Measurements from ENCODE around the gene TNIP1.

The TNIP1 gene

DNA sequence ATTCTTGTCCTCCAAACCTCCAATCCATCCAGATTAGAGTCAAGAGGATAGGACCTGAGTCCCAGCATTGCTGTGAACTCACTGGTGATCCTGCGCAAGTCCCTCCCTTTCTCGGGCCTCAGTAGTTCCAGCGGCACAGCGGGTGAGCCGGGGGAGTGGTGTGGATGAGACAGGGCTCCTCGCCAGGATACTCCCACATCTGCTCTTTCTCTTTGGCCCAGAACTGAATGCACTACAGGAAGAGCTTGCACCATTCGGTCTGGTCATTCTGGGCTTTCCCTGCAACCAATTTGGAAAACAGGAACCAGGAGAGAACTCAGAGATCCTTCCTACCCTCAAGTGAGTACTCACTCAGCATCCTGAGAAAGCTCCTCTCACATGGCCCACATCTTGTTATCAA is 54.2 kb downstream of the TNIP1 start:
- peaks cover 5% of the 10 kb centered on the region; the same call in 1 of the 2 replicates for H3K36me3 ChIP-seq (ENCODE audit: insufficient read depth, low read length)
- no peaks in the 10 kb centered on the region for H3K9me3 ChIP-seq (ENCODE audit: control insufficient read depth, insufficient read depth, low read length)
- H3K9ac ChIP-seq (ENCODE audit: low read depth, low read length): no peak overlapping the region
- no peaks in the 10 kb centered on the region for H3K4me1 ChIP-seq (ENCODE audit: insufficient read depth, low read length)

DNA sequence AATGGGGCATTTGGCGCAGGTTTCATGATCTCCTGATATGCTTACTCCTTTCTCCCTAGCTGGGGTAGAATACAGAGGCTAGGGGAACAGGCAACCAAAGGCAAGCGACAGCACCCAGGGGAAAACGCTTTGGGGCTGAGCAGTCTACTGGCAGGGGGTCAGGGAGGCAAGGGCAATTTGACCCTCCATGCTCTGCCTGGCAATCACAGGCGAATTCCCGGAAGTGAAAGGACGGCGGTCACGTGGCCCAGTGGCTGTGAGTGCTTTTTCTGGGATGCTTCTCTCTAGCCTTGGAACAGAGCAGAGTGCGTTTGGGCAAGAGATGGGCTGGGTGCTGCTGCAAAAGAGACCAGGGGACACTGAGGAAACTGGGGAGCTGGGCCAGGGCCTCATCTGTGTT is 54.7 kb downstream of the TNIP1 start:
- Histone ChIP-seq H3K36me3 (ENCODE audit: insufficient read depth, low read length) (peaks cover 5% of the 10 kb centered on the region; the same call in 1 of the 2 replicates), H3K9me3 (ENCODE audit: control insufficient read depth, insufficient read depth, low read length) (no peaks in the 10 kb centered on the region), H3K4me1 (ENCODE audit: insufficient read depth, low read length) (no peaks in the 10 kb centered on the region), H3K9ac (ENCODE audit: low read depth, low read length) (no peak overlapping the region)

DNA sequence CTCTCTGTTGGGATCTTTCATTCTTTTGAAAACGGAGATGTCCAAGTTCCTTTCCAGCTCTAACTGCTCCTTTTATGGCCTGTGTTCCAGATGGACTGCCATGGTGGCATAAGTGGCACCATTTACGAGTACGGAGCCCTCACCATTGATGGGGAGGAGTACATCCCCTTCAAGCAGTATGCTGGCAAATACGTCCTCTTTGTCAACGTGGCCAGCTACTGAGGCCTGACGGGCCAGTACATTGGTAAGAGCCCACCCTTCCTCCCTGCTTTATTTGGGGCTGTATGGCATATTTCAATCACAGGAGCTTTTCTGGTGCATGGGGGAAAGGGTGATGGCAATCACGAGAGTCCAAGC is 55.6 kb downstream of the TNIP1 start:
- no peaks in the 10 kb centered on the region for H3K9me3 ChIP-seq (ENCODE audit: control insufficient read depth, insufficient read depth, low read length)
- no peaks in the 10 kb centered on the region for H3K4me1 ChIP-seq (ENCODE audit: insufficient read depth, low read length)
- peaks cover 5% of the 10 kb centered on the region; the same call in 1 of the 2 replicates for H3K36me3 ChIP-seq (ENCODE audit: insufficient read depth, low read length)
- H3K9ac ChIP-seq (ENCODE audit: low read depth, low read length): no peak overlapping the region

GRCh38 chr5:151024440-151025249 is 56.2 kb downstream of the TNIP1 start:
- Histone ChIP-seq H3K36me3 (ENCODE audit: insufficient read depth, low read length) (peaks cover 3% of the 10 kb centered on the region; the same call in 1 of the 2 replicates), H3K9me3 (ENCODE audit: control insufficient read depth, insufficient read depth, low read length) (no peaks in the 10 kb centered on the region), H3K9ac (ENCODE audit: low read depth, low read length) (no peak overlapping the region), H3K4me1 (ENCODE audit: insufficient read depth, low read length) (no peaks in the 10 kb centered on the region)

- Histone ChIP-seq H3K36me3 (ENCODE audit: insufficient read depth, low read length) (peaks cover 3% of the 10 kb centered on the region; the same call in 1 of the 2 replicates), H3K9ac (ENCODE audit: low read depth, low read length) (no peak overlapping the region), H3K9me3 (ENCODE audit: control insufficient read depth, insufficient read depth, low read length) (no peaks in the 10 kb centered on the region), H3K4me1 (ENCODE audit: insufficient read depth, low read length) (no peaks in the 10 kb centered on the region)
Measured at GRCh38 chr5:151023651-151024050, 57.2 kb downstream of the TNIP1 start.

- Histone ChIP-seq H3K9me3 (ENCODE audit: control insufficient read depth, insufficient read depth, low read length) (no peaks in the 10 kb centered on the region), H3K4me1 (ENCODE audit: insufficient read depth, low read length) (no peaks in the 10 kb centered on the region), H3K9ac (ENCODE audit: low read depth, low read length) (no peak overlapping the region), H3K36me3 (ENCODE audit: insufficient read depth, low read length) (peaks cover 3% of the 10 kb centered on the region; the same call in 1 of the 2 replicates)
Measured at GRCh38 chr5:151023047-151023615, 57.7 kb downstream of the TNIP1 start.

GRCh38 chr5:151022511-151023018 is 58.3 kb downstream of the TNIP1 start:
- Histone ChIP-seq H3K9ac (ENCODE audit: low read depth, low read length) (no peak overlapping the region), H3K36me3 (ENCODE audit: insufficient read depth, low read length) (peaks cover 3% of the 10 kb centered on the region; the same call in 1 of the 2 replicates), H3K9me3 (ENCODE audit: control insufficient read depth, insufficient read depth, low read length) (no peaks in the 10 kb centered on the region), H3K4me1 (ENCODE audit: insufficient read depth, low read length) (no peaks in the 10 kb centered on the region)

- no peak overlapping the region; the same call in 1 of the 2 replicates for H3K9ac ChIP-seq (ENCODE audit: low read depth, low read length)
- no peaks in the 10 kb centered on the region for H3K4me1 ChIP-seq (ENCODE audit: insufficient read depth, low read length)
- peaks cover 3% of the 10 kb centered on the region; the same call in 1 of the 2 replicates for H3K36me3 ChIP-seq (ENCODE audit: insufficient read depth, low read length)
- no peaks in the 10 kb centered on the region for H3K9me3 ChIP-seq (ENCODE audit: control insufficient read depth, insufficient read depth, low read length)
Measured at GRCh38 chr5:151021746-151022145, 59.1 kb downstream of the TNIP1 start.

DNA sequence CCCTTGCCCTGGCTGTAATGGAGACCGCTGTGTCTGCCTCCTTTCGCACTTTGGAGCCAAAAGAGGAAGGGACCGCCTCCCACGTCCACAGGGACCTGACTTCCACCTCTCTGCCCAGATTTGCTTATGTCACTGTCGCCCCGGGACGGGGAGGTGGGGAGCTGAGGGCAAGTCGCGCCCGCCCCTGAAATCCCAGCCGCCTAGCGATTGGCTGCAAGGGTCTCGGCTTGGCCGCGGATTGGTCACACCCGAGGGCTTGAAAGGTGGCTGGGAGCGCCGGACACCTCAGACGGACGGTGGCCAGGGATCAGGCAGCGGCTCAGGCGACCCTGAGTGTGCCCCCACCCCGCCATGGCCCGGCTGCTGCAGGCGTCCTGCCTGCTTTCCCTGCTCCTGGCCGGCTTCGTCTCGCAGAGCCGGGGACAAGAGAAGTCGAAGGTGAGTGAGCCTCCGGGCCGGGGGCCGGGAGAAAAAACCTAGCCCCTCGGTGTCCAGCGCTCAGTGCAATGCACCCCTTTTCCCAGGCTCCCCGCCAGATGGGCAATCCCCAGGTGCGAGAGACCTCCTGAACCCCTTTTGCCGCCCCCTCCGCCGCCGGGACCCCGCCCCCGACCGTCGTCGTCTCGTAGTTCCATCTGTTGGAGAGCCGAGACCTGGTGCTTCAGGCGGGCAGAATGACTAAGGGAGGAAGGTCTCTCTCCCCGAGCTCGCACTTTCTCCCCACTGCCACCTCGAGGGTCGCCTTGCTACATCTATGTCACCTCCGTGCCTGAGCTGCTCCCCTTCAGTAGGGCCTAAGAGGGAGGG is 60.3 kb downstream of the TNIP1 start, which contains the start of gene GPX3:
Gene GPX3, plus strand, starts transcription at position 288 of the 807 bp plus-strand sequence. Its CDS starts 64 bp downstream, at position 352.
- Histone ChIP-seq H3K9ac (ENCODE audit: low read depth, low read length) (peak within 1 kb of the TSS; percentile 72), H3K9me3 (ENCODE audit: control insufficient read depth, insufficient read depth, low read length) (no peaks in the 10 kb centered on the region), H3K4me1 (ENCODE audit: insufficient read depth, low read length) (no peaks in the 10 kb centered on the region), H3K36me3 (ENCODE audit: insufficient read depth, low read length) (peaks cover 3% of the 10 kb centered on the region; the same call in 1 of the 2 replicates)

GRCh38 chr5:151019331-151019730 is 61.5 kb downstream of the TNIP1 start:
- Histone ChIP-seq H3K36me3 (ENCODE audit: insufficient read depth, low read length) (peaks cover 3% of the 10 kb centered on the region; the same call in 1 of the 2 replicates), H3K4me1 (ENCODE audit: insufficient read depth, low read length) (no peaks in the 10 kb centered on the region), H3K9me3 (ENCODE audit: control insufficient read depth, insufficient read depth, low read length) (no peaks in the 10 kb centered on the region), H3K9ac (ENCODE audit: low read depth, low read length) (no peak overlapping the region)

DNA sequence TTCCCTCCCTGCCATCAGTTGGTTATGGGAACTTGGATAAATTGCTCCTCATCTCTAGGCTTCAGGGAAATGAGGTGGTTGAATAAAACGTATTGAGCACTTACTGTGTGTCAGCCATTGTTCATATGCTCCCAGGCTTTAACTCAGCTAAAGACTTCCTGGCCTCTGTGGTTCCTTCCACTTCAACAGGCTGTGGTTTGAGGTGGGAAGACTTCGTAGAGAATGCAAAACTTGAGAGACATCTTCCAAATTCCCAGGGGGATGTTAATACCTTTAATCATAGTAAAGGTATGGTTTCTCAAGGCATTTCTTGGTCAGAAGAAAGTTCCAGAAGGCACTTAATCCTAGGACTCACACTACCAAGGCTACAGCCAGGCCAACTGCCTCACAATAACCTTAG is 62.0 kb downstream of the TNIP1 start:
- Histone ChIP-seq H3K36me3 (ENCODE audit: insufficient read depth, low read length) (peaks cover under 1% of the 10 kb centered on the region; the same call in 1 of the 2 replicates), H3K4me1 (ENCODE audit: insufficient read depth, low read length) (no peaks in the 10 kb centered on the region), H3K9me3 (ENCODE audit: control insufficient read depth, insufficient read depth, low read length) (no peaks in the 10 kb centered on the region), H3K9ac (ENCODE audit: low read depth, low read length) (no peak overlapping the region)

DNA sequence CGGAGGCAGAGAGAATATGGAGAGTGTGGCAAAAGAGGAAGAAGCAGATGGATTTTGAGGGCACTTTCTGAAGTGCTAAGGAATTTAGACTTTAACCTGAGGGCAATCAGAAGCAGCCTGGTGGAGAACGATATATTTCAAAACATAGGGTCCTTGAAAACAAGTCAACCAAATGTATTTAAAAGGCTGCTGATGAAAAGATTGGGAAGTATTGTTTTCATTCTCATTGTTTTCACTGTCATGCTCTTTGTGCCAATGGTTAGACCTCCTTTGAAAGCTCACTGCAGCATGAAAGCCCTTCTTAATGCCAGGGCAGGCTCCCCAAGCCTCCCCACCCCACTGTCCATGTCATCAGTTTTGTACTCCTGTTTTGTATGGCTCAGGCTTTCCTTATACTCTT is 62.9 kb downstream of the TNIP1 start:
- H3K9ac ChIP-seq (ENCODE audit: low read depth, low read length): no peak overlapping the region
- H3K4me1 ChIP-seq (ENCODE audit: insufficient read depth, low read length): no peaks in the 10 kb centered on the region
- no peaks in the 10 kb centered on the region for H3K36me3 ChIP-seq (ENCODE audit: insufficient read depth, low read length)
- H3K9me3 ChIP-seq (ENCODE audit: control insufficient read depth, insufficient read depth, low read length): no peaks in the 10 kb centered on the region

DNA sequence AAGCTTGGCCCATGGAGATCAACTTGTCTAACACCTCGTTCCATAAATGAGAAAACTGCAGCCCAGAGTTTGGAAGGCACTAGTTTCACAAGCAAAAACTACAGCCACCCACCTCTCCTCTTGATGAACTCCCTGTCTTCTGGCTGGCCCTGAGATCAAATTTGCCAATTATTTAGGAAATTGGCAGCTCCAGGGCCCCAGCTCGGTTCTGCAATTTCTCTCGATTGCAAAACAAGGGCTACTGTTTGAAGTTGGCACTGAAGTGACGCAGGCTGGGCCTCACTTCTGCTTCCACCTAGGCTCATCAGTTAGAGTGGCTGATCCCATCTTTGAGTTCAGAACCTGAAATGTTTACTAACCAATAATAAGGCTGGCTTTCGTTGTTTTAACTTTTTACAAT is 64.1 kb downstream of the TNIP1 start:
- no peaks in the 10 kb centered on the region for H3K9me3 ChIP-seq (ENCODE audit: control insufficient read depth, insufficient read depth, low read length)
- H3K4me1 ChIP-seq (ENCODE audit: insufficient read depth, low read length): no peaks in the 10 kb centered on the region
- no peaks in the 10 kb centered on the region for H3K36me3 ChIP-seq (ENCODE audit: insufficient read depth, low read length)
- no peak overlapping the region for H3K9ac ChIP-seq (ENCODE audit: low read depth, low read length)

DNA sequence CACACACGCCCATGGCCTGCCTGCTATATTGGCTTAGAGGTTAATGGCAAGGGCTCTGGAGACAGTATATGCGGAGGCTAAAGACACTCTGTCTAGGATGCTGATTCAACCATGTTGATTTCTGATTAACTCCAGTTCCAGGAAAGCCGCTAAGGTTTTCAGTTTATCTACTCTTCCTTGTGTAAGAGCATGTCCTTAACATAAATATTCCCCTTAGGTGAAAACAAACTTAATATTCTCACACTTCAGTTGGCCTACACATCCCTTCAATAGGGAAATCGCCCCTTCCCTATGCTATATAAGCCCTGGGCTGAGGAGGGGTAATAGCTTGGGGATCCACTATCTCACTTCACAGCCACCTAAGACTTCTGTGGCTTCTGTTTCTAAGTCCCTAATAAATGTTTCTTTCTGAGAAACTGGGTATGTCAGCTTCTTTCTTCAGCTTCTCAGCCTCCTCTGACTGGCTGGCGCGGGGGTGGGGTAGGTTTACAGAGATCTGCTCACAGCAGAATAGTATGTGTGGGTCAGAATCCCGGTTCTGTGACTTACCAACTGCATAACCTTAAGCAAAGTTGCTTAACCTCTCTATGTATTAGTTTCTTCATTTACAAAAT is 64.8 kb downstream of the TNIP1 start:
- Histone ChIP-seq H3K9ac (ENCODE audit: low read depth, low read length) (no peak overlapping the region), H3K4me1 (ENCODE audit: insufficient read depth, low read length) (no peaks in the 10 kb centered on the region), H3K36me3 (ENCODE audit: insufficient read depth, low read length) (no peaks in the 10 kb centered on the region), H3K9me3 (ENCODE audit: control insufficient read depth, insufficient read depth, low read length) (no peaks in the 10 kb centered on the region)

Measured in ES-I3 (cell line).